Inflammatory macrophage treated with lipopolysaccharide for 4 hours (primary cell): ENCODE data around the gene SLC35F4.
A peak's percentile ranks its signal among the peaks of the same experiment; 100 is the strongest.
"Not testable (repeated sequence)": the region's sequence is repeated elsewhere in the genome, so short reads cannot be mapped to it uniquely, and the experiment has no call there.

Experiments used
- DNase-seq: peaks from one replicate; pipeline ENCODE4 v3.0.0-alpha.2; 2020

The SLC35F4 gene

GRCh38 chr14:57714487-57714931, 151.4 kb downstream of the SLC35F4 start:
- DNase-seq = no peak

- no peak for DNase-seq
These were observed 153.2 kb downstream of the SLC35F4 start for GRCh38 chr14:57712698-57713097.

GRCh38 chr14:57712102-57712501, 153.8 kb downstream of the SLC35F4 start:
- DNase-seq = no peak

GRCh38 chr14:57709909-57710308, 156.0 kb downstream of the SLC35F4 start:
- no peak for DNase-seq

- not testable (repeated sequence) for DNase-seq
These were observed 156.8 kb downstream of the SLC35F4 start for GRCh38 chr14:57709086-57709485.

GRCh38 chr14:57707219-57707618, 158.7 kb downstream of the SLC35F4 start:
- no peak for DNase-seq

GRCh38 chr14:57704763-57705162, 161.1 kb downstream of the SLC35F4 start:
- DNase-seq = no peak

GRCh38 chr14:57699947-57700346, 165.9 kb downstream of the SLC35F4 start:
- no peak for DNase-seq

- DNase-seq = peak; percentile 5
These were observed 173.2 kb downstream of the SLC35F4 start for GRCh38 chr14:57692671-57693070.

- DNase-seq = no peak
These were observed 178.5 kb downstream of the SLC35F4 start for GRCh38 chr14:57687416-57687815.

- DNase-seq = no peak
These were observed 179.6 kb downstream of the SLC35F4 start for GRCh38 chr14:57686304-57686703.

GRCh38 chr14:57671021-57671420, 194.9 kb downstream of the SLC35F4 start:
- no peak for DNase-seq

GRCh38 chr14:57660208-57660607, 205.7 kb downstream of the SLC35F4 start:
- no peak for DNase-seq

- DNase-seq = no peak
These were observed 206.8 kb downstream of the SLC35F4 start for GRCh38 chr14:57659052-57659451.

GRCh38 chr14:57657487-57657886, 208.4 kb downstream of the SLC35F4 start:
- DNase-seq = no peak

GRCh38 chr14:57656853-57657252, 209.0 kb downstream of the SLC35F4 start:
- DNase-seq = no peak

GRCh38 chr14:57652769-57653168, 213.1 kb downstream of the SLC35F4 start:
- DNase-seq = no peak

- DNase-seq = no peak
These were observed 224.1 kb downstream of the SLC35F4 start for GRCh38 chr14:57641776-57642175.

GRCh38 chr14:57640036-57640435, 225.9 kb downstream of the SLC35F4 start:
- DNase-seq = no peak

GRCh38 chr14:57637901-57638300, 228.0 kb downstream of the SLC35F4 start:
- DNase-seq = no peak

- no peak for DNase-seq
These were observed 231.6 kb downstream of the SLC35F4 start for GRCh38 chr14:57634335-57634734.

- DNase-seq = no peak
These were observed 233.2 kb downstream of the SLC35F4 start for GRCh38 chr14:57632649-57633048.

- DNase-seq = no peak
These were observed 248.4 kb downstream of the SLC35F4 start for GRCh38 chr14:57617510-57617909.

- no peak for DNase-seq
These were observed 252.9 kb downstream of the SLC35F4 start for GRCh38 chr14:57612946-57613345.

GRCh38 chr14:57611555-57612075, 254.3 kb downstream of the SLC35F4 start:
- no peak for DNase-seq

GRCh38 chr14:57610631-57611030, 255.3 kb downstream of the SLC35F4 start:
- DNase-seq = no peak
